ENCODE data around the gene NFE2L3.

DNA sequence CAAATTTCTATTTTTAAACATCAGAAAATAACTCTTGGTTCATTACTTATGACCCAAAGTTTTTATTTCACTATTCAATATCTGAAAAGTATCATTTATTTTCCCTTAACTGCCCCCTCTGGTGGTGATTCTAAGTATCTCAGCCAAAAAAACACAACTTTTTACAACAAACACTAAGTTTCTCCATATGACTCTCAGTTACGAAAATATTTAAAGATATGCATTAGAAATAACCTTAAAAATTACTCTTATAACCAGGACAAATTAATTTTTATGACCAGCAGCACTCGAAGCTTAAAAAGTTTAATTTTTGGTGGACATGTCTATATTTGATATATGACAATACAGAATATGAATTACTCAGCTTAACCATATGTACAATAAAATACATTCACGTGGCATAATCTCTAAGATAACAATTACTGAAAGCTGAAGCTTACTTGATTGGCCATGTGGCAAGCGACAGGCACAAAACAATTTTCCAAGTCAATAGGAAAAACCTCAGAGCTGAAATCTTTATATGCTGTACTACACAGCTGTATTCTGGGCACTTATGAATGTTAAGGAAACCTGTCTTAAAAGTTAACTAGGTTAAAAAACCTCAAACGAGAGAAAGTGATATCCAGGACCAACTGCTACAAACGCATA lies 46.3 kb downstream of the NFE2L3 start:
- no peak for TF ChIP-seq GATA2 (IDR thresholded peaks at IDR 0.05; ENCODE audit: low read depth, low read length)
- no peak for TF ChIP-seq GATA3 (IDR thresholded peaks at IDR 0.05; ENCODE audit: low read depth, low read length)

Measured in SH-SY5Y (cell line).